Stimulated activated CD4-positive, alpha-beta T cell treated with anti-CD3 and anti-CD28 coated beads, TNF-alpha, amount 100 ng/mL, for 4 hours (primary cell): ENCODE results near the gene PRDM7.

Source experiments
- DNase-seq, 3 experiments: peaks; one replicate each; pipeline ENCODE4 v3.0.0-alpha.2; 2020; ENCODE audit warnings: low read depth in 3 of 3

Gene PRDM7

GRCh38 chr16:90037276-90037675 is 39.9 kb downstream of the PRDM7 start:
- DNase-seq, result no peak

- no peak for DNase-seq
Measured at GRCh38 chr16:90035902-90036301, 41.2 kb downstream of the PRDM7 start.

DNA sequence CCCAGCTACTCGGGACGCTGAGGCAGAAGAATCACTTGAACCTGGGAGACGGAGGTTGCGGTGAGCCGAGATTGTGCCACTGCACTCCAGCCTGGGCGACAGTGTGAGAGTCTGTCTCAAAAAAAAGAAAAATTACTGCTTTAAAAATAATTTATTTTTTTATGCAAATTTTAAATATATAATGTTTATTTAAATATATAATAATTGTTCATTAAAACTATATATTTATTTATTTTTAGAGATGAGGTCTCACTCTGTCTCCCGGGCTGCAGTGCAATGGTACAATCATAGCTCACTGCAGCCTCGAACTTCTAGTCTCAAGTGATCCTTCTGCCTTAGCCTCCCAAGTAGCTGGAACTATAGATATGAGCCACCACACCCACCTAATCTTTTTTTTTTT is 42.6 kb downstream of the PRDM7 start:
- no peak for DNase-seq

- DNase-seq, result no peak
Measured at GRCh38 chr16:90033387-90033786, 43.7 kb downstream of the PRDM7 start.

GRCh38 chr16:90032674-90033331 is 44.3 kb downstream of the PRDM7 start:
- no peak for DNase-seq

- no peak for DNase-seq
Measured at GRCh38 chr16:90031931-90032673, 45.0 kb downstream of the PRDM7 start.

GRCh38 chr16:90031186-90031930 is 45.8 kb downstream of the PRDM7 start:
- DNase-seq, result no peak

GRCh38 chr16:90028985-90029384 is 48.1 kb downstream of the PRDM7 start:
- DNase-seq, result no peak

GRCh38 chr16:90027611-90028010 is 49.5 kb downstream of the PRDM7 start:
- no peak for DNase-seq

DNA sequence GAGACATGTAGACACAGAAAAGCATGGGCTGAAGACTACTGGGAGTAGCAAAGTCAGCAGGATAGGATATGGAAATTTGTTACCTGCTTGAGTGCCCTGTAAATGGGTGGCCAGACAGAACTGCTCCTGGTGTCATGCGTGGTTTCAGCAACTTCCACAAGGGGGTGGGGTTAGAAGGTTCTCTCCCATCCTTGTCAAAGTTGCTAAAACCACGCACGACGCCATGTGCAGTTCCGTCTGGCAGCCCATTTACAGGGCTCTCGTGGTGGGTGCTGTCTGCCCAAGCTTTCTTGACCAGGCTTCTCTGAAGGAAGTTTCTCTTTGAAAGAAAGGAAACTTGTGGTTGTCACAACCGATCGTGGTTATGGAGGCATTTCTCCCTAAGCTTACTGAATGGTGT is 51.0 kb downstream of the PRDM7 start:
- DNase-seq, result no peak

- DNase-seq, result no peak
Measured at GRCh38 chr16:90023078-90023447, 54.1 kb downstream of the PRDM7 start.

DNA sequence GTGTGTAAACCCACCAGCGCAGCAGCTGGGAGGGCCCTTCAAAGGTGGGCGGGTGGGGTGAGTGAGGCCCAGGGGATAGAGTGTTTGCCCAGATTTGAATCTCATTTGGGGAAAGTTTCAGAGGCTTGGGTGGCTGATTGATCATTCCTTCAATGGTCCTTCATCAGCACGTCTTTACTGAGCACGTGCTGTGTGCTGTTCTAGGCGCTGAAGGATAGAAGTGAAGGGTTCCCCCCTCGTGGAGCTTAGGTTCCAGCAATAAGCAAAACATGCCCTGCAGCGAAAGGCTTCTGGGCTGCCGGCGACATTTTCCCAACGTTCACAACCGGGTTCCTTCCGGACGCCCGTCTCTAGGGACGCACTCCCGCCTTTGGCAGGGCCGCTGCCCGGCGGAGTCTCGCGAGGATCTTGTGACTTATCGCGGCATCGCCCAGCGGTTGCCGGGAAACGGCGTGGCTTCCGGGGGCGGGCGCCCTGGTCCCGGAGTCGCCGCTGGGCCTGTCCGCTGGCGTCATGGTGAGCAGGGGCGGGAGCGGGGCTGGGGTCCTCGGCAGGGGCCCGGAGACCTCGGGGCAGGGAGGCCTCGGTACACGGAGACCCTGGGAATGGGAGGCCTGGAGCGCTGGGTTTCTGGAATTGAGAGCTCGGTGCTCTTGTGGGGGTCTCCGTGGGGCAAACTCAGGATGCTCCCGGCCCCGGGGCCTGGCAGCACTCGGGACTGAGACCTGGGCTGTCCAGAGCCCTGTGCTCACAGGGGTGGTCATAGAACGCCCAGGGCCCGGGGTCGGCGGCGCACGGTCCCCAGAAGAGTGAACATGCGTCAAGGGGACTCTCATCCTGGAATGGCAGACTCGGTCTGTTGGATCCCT is 54.7 kb downstream of the PRDM7 start:
- peak; percentile 59 to 74 (median 67) for DNase-seq

DNA sequence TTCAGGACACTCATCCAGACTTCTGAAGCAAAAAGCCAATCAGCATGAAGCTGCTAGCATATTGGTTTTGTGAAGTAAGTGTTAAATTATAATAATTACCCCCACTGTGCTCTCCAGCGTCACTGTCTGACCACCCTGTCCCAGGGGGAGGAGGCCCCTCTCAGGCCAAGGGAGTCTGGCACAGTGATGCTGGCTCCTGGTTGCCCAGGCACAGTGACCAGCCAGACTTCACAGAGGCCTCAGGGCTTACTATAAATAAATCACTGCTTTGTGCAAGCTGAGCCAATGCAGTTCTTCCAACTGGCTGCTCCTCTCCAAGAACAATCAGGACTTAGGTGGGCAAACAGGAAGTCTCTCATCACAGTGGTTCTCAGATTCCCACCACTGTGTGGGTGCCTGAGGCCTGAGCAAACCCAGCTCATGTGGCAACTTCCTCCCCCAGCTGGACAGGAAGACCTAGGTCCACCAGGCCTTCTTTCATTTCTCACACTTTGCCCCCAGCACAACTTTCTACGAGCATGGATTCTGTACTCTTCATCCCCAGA is 56.2 kb downstream of the PRDM7 start:
- DNase-seq, result no peak

GRCh38 chr16:90020260-90020837 is 56.8 kb downstream of the PRDM7 start:
- DNase-seq, result no peak

DNA sequence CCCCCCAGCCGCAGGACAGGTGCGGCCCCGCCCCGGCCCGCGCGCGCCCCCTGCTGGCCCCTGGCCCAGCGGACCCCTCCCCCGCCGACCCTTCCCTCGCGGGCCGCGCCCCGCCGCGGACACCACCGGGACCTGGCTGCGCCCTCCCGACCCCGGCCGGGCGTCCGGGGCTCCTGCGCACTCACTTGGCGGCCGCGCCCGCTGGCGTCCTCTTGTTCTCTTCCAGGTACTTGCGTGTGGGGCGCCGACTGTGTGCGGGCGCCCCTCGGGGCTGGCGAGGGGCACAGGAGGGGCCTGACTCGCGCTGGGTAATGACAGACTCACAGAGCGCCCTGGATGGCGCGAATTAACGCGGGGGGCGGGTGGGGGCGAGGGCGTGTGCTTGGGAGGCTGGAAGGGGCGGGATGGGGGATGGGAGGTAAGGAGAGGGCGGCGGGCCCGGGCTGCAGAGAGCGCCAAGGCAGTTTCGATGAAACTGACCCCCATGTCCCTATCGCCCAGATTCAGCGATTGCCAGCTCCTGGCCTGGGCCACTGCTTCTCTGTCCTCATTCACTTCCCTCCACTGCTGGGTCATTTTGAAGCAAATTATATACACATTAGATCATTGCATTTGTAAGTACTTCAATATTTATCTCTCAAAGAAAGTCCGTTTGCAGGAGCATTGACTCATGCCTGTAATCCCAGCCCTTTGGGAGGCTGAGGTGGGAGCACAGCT is 57.4 kb downstream of the PRDM7 start:
- DNase-seq, result peak in 2 of 3 experiments; percentile 24

DNA sequence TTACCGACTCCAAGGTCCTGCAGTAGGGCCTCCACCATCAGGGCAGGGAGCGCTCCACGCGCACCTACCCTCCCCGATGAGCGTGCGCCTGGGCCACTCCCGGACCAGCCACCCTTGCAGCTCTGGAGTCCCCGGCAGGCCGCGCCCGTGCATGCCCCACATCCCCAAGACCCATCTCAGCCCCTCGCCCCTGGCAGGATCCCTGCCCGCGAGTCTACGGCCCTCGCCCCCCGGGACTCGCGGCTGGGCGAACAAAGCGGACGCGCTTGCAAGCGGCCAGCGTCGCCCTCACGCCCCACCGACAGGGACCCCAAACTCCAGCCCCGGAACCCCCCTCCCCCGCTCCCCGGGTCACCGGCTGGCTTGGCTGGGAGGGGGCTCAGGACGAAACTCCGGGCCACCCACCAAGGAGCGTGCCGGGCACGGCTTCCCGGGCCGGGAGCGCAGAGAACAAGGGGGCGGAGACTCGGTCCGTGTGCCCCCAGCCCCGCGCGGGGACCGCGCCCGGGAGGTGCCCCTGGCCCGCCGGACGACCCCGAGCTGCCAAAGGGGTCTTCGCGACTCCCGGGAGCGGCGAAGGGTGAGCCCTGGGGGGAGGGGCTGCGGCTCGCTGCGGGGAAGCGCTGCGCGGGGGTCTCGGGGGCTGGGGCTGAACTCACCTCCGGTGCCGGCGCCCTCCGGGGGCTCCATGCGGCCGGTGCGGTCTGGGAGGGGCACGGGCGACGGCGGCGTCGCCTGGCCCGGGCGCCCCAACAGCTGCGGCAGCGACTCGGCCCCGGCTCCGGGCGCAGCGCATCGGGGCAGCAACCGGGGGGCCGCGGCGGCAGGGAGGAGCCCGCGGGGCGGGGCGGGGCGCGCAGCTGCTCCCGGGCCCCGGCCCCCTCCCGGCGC is 58.2 kb downstream of the PRDM7 start, which contains the start of gene DBNDD1:
Gene DBNDD1 (minus strand): TSS at position 805 of the 891 bp plus-strand sequence. CDS start 115 bp downstream, at position 690.
- DNase-seq, result no peak

GRCh38 chr16:90018297-90018651 is 58.9 kb downstream of the PRDM7 start:
- no peak for DNase-seq

GRCh38 chr16:90016339-90016950 is 60.7 kb downstream of the PRDM7 start:
- DNase-seq, result no peak
